Activated naive CD8-positive, alpha-beta T cell treated with anti-CD3 and anti-CD28 coated beads, Interleukin-2, amount 50 U/mL, for 16 hours (primary cell): ENCODE data around the gene RAB5B.

Experiments
- DNase-seq: peaks from one replicate; pipeline ENCODE4 v3.0.0-alpha.2; 2020; ENCODE audit warnings: low read depth, low spot score

The RAB5B gene

GRCh38 chr12:55973599-55974307 is at the start of gene RAB5B:
Gene RAB5B (plus strand): TSS chr12:55974078. CDS start chr12:55986961, 12,883 bp downstream.
- peak; percentile 95 for DNase-seq

- DNase-seq: no peak
Observed at GRCh38 chr12:55925371-55925770, 48.5 kb upstream of the RAB5B start.

- DNase-seq: no peak
Observed at GRCh38 chr12:55925870-55926737, 47.8 kb upstream of the RAB5B start.

GRCh38 chr12:55926738-55927587 is 46.9 kb upstream of the RAB5B start:
- DNase-seq: peak; percentile 81

GRCh38 chr12:55927588-55928502 is 46.0 kb upstream of the RAB5B start, which contains the start of gene PYM1:
Gene PYM1 (minus strand): TSS chr12:55927894. CDS start chr12:55927761, 133 bp downstream.
- no peak for DNase-seq

GRCh38 chr12:55929306-55929791 is 44.5 kb upstream of the RAB5B start:
- peak; percentile 78 for DNase-seq

GRCh38 chr12:55930771-55931316 is 43.0 kb upstream of the RAB5B start, which contains the start of gene DGKA:
Gene DGKA (plus strand): TSS chr12:55931162. CDS start chr12:55936504, 5,342 bp downstream.
- peak; percentile 54 for DNase-seq

- DNase-seq: no peak
Observed at GRCh38 chr12:55931317-55931779, 42.5 kb upstream of the RAB5B start.

GRCh38 chr12:55931780-55932550 is 41.9 kb upstream of the RAB5B start:
- no peak for DNase-seq

- DNase-seq: peak; percentile 14
Observed at GRCh38 chr12:55932551-55932910, 41.3 kb upstream of the RAB5B start.

- DNase-seq: no peak
Observed at GRCh38 chr12:55933169-55933798, 40.6 kb upstream of the RAB5B start.

- no peak for DNase-seq
Observed at GRCh38 chr12:55933799-55934742, 39.8 kb upstream of the RAB5B start.

GRCh38 chr12:55934773-55935172 is 39.1 kb upstream of the RAB5B start:
- DNase-seq: no peak

GRCh38 chr12:55935738-55936151 is 38.1 kb upstream of the RAB5B start:
- DNase-seq: no peak

GRCh38 chr12:55937981-55938380 is 35.9 kb upstream of the RAB5B start:
- no peak for DNase-seq

- no peak for DNase-seq
Observed at GRCh38 chr12:55938826-55939501, 34.9 kb upstream of the RAB5B start.
